Measurements from ENCODE around the gene MYBPC3.

Gene MYBPC3

DNA sequence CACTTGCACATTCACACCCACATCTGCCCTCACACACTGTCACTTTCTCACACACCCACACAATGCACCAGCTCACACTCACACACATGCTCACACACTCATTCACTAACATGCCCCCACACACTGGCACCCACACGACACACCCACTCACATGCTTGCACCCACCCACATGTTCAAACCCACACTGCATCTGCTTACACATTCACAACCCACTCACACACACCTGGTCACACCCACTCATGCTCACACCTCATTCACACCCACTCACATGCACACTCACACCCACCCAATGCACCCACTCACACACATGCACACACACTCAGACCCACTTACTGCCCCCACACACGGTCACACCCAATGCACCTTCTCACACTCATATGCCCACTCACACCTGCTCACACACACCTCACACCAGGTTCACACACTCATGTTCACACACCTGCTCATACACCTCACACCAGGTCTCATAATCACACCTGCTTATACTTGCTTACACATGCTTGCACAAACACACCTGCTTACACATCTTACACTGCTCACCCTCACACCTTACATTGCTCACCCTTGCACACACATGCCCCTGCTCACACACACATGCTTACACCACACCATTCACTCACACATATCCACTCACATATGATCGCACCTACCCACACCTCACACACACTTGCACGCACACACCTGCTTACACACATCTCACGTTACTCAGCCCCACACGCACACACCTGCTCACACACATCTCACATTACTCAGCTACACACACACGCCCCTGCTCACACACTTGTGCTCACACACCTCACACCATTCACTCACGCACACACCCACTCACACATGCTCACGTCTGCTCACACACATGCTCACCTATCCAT, 3.9 kb upstream of the MYBPC3 start:
- no peak for DNase-seq

DNA sequence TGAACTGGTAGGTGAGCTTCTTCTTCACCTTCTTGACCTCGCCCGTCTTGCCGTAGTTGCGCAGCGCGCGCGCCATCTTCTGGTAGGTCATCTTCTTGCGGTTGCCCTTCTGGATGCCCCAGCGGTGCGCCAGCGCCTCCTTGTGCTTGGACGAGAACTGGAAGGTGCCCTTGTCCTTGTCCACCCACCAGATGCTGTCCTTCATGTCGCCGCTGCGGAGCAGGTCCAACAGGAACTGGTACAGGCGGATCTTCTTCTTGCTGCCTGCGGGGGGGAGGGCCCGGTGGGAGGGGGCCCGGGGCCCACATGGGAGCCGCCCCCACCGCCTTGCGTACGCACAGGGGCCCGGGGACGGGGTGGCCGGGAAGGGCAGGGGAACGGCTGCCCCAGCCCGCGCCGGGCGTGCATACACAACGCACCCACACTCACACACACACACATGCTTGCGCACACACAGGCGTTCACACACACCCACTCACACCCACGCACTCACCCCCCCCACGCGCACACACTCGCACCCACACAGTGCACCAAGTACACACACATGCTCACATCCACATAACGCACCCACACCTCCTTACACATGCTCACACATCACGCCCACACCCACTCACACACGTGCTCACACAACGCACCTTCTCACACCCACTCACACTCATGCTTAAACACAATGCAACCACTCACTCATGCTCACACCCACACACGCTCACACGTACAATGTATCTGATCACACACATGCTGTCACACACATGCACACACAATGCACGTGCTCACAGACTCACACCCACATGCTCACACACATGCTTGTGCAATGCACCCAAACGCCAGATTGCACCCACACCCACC, 3.0 kb upstream of the MYBPC3 start:
- no peak for DNase-seq

DNA sequence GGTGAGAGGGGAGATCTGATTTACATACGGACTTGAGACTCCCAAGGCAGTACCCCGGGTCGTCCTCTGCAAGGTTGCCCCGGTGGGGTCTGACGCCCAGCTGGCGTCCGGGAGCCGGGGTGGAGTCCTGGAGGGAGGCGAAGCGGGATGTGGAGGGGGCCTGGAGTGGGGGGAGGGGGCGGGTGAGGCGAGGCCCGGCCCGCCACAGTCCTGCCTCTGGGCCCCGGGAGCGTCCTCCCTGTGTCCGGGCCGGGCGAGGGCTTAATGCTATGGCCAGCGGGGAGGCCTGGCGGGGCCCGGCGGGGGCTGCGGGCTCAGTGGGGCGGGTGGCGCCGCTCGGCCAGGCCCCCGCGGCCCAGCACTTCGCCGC, 2.4 kb upstream of the MYBPC3 start:
- no peak for DNase-seq

DNA sequence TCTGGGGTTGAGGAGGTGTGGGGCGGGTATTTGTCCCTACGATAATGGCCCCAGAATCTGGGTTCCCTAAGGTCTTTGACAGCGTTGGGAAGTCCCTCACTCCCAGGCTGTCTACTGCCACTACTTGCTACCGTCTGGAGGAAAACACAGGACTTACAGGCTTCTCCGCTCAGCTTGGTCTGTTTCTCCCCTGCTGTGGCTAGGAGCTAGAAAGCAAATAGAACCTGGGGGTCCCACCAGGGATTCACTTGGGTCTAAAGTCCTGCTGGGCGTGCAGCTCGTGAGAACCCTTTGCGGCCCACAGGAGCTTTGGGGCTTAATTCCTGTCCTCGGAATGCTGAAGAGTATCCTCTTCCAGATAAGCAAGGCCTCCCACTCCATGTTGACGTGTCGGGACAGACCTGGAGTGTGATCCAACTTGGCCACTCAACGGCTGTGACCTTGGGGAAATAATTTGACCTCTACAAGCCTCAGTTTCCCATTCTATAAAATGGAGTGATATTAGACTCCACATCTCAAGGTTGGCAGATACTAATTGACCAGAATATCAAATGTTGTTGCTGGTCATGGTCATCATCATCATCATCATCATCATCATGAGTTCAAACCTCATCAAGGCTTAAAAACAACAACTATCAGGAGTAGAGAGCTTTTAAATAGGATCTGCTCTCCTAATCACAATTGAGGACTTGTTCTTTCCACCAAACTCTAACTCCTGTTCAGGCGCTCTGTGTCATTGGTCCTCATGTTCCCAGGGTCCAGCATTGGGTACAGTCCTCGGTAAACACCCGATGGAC, 1.7 kb upstream of the MYBPC3 start:
- DNase-seq = no peak

DNA sequence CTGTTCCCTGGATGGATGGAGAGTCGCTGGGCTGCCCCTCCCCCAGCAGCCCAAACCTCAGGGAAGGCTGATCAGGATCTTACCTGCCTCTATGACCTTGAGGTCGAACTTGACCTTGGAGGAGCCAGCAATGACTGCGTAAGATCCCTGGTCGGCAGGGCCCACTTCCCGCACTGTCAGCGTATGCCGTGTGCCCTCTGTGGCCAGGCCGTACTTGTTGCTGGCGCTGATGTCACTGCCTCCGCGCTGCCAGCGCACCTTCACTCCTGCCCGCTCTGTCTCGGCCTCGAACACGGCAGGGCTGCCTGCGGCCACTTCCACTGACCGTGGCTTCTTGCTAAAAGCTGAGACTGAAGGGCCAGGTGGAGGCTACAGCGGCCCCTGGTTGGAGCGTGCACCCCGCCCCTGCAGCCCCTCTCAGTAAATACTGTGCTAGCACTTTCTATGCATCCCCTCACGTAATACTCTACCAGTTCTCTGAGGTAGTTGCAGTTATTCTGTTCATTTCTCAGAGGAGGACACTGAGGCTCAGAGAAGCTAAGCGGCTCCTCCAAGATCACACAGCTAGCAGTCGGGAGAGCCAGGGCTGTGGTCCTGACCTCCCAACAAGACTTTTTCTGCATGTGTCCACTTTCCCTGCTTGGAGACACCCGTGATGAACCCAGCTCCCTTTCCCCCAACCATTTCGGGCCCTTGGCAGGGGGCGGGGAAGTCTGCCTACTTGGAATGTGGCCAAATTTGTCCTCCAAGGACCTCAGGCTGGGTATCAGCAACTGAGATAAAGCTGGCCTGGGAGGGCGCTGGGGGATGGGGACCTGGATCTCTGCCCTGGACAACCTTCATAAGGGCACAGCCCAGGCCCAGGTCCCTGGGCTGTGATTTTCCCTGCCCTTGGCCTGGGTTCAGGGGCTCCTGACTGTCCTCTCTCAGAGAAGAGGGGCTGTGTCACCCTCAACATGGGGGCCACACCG, 1.1 kb downstream of the MYBPC3 start:
- no peak for DNase-seq

DNA sequence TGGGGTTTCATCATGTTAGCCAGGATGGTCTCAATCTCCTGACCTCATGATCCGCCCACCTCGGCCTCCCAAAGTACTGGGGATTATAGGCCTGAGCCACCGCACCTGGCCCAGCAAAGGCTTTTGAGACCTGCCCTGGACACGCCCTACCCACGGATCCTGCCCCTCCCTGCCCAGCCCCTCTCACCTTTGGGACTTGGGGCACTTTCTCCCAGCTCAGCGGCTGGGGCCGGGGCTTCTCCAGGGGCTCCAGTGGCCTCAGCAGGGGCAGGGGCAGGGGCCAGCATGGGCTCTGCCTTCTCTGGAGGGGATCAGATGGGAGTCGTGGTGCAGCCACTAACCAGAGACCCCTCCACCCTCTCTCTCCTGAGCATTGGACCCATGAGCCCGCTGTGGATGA, 2.2 kb downstream of the MYBPC3 start:
- DNase-seq = no peak

DNA sequence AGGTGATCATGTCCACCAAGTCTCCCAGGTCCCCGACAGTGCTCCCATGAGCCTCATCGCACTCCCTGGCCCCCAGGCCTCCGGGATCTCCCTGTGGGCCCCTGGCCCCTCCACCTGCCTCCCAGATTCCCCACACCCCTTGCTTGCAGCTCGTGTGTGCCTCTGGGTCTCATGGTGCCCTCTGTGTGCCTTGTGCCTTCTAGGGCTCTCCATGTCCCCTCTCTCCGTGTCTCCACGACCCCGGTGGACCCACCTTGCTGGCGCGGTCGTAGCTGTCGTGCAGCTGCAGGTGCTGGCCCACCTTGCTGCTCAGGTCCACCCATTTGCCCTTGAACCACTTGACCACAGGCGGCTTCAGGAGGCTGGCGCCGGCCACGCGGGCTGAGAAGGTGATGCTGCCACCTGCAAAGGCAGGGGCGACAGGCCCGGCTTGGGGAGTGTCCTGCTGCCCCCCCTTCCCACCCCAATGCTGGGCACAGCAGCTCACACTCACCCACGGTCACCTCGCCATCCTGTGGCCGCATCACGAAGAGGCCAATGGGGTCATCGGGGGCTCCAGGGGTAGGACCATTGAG, 2.9 kb downstream of the MYBPC3 start:
- DNase-seq = no peak

DNA sequence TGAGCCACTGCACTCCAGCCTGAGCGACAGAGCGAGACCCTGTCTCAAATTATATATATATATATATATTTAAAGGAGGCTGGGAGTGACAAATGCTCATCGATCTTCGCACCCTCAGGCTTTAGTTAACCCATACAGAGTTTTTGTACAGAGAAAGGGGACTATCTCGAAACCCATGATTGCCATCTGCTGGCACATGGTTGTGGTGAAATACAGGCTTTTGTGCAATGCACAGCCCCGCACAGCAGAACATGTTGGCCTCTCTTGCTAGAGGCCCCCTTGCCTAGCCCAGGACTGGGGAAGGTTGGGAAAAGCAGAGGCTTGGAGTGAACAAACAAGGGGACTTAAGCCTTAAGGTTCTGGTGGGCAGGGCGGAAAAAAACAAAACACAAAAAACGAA, 3.6 kb downstream of the MYBPC3 start:
- DNase-seq = no peak

DNA sequence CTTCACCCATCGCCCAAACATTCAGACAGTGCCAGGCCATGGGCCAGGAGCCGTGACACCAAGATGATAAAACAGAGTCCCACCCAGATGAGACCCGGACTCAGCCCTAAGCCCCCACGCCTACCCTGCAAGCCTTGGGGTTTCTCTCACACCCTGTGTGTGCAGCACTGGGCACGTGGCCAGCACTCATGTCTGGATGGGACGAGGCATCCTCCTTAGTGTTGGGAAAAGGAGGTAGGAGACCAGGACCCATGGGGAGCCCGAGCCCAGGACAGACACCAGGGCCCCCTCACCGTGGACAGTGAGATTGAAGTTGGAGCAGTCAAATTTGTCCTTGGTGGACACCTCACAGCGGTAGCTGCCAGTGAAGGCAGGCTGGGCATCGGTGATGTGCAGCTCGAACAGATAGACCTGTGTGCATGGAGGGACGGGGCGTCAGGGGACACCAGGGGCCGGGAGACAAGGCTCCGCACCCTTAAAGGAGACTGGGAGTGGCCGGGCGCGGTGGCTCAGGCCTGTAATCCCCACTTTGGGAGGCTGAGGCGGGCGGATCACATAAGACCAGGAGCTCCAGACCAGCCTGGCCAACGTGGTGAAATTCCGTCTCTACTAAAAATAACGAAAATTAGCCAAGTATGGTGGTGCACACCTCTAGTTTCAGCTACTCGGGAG, 4.2 kb downstream of the MYBPC3 start:
- no peak for DNase-seq

DNA sequence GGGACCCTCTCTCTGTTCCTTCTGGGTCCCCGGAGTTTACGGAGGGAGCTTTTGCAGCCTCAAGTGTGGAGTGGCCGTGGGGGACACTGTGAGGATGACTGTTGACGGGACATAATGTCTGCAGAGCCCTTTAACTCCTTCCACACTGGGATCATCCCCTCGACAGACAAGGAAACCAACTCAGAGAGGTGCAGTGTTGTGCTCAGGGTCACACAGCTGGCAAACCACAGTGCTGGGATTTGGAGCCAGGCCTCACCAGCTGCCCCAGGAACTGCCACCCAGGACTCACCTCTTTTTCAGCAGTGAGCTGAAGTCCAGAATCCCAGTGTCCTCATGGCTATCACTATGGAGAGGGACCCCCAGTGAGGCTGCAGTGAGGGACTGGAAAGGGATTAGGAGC, 5.4 kb downstream of the MYBPC3 start:
- no peak for DNase-seq

DNA sequence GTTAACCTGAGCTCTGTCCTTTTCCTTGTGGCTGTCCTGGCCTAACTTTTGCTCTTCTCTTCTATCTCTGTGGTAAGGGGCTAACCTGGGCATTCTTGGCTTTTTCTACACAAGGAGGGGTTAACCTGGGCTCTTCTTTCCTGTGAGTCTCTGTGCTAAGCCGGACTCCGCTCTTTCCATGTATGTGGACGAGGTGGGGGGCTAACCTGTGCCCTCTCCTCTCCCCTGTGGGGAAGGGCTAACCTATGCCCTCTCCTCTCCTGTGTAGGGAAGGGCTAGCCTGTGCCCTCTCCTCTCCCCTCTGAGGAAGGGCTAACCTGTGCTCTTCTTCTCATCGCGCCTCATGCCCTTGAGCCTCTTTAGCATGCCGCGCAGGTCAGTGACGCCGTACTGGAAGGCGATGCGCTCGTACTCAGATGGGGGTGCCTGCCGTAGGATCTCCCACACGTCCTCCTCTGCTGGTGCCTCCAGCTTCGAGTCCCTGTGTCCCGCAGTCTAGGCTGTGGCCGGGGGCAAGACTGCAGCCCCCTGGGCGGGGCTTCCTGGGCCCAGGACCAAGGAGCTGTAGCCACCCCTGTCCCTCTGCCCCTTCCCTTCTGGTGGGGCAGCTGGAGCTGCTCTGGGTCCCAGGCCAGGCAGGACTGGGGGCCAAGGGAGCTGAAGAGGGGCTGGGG, 6.5 kb downstream of the MYBPC3 start:
- no peak for DNase-seq

DNA sequence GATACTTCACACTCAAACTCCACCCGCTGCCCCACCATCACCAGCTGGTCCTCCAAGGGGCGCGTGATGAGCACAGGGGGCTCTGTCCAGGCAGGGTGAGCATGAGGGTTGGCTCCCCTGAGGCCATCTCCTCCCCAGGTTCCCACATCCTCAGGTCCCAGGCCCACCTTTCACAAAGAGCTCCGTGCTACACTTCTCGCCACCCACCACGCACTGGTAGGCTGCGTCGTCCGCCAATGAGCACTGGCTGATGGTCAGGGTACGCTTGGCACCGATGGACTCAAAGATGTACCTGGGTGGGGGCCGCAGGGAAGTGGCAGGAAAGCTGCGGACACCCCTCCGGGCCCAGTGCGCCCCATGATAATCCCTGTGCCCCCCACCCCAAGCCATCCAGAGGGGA, 9.6 kb downstream of the MYBPC3 start:
- DNase-seq = no peak

DNA sequence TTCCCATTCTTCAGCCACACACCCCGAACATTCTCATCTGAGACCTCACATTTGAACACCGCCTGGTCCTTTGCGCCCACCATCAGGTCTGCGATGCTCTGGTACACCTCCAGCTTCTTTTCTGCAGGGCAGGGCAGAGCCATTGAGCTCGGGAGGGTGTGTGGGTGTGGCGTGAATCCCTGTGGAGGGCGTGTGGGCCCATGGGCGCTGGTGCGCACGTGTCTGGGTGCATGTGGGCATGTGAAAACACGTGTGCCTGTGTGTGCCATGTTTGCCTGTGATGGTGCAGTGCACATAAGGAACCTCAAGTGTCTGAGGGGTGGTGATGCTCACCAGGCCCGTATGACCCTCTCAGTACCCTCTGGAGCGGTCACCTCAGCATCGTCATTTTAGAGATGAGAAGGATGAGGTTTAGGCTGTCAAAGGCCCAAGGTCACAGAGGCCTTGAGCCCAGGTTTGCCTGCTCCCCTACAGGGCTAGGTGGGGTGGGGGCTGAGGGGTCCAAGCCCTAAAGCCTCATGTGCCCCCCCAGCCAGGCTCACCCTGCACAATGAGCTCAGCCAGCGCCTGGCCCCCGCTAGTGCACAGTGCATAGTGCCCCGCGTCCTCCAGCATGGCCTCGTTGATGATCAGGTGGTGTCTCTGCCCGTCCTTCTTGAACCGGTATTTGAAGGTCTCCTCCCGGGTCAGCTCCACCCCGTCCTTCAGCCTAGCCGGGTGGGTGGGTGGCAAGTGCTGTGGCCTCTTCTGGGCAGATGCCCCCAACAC, 10.3 kb downstream of the MYBPC3 start:
- DNase-seq = no peak

DNA sequence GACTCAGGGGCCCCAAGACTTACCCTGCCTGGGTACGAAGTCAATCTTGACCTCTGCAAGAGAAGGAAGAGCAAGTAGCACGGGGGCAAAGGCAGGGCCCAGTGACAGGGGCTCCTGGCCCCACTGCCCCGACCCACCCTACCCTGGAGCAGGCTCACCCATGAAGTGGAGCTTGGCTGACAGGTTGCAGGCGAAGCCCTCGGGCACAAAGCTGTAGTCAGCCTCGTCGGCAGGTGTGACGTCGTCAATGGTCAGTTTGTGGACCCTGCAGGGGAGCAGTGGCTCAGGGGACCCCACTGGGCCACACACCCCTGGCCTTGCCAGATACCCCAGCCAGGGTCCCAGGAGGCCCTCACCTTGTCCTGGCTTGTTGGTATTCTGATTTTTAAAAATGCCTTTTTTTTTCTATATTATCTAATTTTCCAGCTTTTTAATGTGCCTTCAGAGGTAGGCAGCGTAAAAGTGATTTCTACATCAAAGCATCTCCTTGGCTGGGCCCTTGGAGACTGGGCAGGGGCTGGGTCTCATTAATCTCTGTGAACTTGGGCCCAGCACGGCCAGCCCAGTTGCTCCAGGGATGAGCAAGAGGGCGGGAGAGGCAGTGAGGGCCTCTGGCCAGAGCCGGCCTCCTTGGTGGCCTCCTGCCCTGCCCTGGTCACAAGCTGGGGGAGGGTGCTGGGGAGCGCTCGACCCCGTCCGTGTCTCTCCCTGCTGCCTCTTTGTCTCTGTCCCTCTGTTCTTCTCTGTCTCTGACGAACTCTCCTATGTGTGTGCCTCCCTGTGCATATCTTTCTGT, 11.3 kb downstream of the MYBPC3 start:
- DNase-seq = no peak

DNA sequence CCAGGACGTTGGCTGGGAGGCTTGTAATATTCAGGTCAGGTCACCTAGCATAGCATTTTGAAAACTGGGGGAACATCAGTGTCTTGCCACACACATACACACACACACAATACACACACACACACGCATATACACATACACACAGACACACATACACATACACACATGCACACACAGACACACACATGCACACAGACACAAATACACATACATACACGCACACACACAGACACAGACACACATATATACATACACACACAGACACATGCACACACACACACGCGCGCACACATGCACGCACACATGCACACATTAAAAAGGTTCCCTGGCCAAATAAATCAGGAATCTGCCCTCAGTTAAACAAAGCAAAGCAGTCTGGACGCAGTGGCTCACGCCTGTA, 12.5 kb downstream of the MYBPC3 start:
- no peak for DNase-seq

DNA sequence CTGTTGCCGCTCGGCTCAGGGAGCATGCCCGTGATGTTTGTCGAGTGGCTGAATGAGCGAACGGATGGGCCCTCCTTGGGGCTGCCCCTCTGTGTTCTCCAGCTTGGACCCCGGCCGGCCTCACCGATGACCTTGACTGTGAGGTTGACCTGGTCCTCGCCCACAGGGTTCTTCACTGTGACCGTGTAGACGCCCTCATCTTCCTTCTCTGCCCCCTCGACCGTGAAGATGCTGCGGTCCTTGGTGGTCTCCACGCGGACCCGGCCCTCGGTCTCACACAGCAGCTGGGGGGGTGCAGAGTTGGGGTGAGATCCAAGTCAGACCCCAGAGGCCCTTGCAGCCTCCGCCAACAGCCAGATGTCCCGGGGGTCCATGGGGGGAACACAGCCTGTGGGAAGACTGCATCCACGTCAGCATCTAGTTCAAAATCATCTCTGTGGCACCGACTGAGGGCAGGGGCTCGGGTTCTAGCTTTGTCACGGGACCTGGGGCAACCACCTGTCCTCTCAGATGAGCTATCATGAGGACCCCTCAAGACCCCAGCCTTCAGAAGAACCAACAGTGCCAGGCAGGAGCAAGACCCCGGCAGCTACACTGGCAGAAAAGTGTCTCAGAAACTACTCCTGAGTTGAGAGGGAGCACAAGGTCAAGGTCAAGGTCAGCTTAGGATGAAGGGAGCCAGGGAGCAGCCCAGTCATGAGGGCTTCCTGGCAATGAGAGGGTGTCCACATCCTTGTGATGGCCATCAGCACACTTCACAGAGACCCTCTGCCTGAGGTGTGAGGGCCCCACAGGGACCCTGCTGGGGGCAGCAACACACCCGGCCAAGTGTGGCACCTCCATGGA, 13.9 kb downstream of the MYBPC3 start:
- DNase-seq = no peak

DNA sequence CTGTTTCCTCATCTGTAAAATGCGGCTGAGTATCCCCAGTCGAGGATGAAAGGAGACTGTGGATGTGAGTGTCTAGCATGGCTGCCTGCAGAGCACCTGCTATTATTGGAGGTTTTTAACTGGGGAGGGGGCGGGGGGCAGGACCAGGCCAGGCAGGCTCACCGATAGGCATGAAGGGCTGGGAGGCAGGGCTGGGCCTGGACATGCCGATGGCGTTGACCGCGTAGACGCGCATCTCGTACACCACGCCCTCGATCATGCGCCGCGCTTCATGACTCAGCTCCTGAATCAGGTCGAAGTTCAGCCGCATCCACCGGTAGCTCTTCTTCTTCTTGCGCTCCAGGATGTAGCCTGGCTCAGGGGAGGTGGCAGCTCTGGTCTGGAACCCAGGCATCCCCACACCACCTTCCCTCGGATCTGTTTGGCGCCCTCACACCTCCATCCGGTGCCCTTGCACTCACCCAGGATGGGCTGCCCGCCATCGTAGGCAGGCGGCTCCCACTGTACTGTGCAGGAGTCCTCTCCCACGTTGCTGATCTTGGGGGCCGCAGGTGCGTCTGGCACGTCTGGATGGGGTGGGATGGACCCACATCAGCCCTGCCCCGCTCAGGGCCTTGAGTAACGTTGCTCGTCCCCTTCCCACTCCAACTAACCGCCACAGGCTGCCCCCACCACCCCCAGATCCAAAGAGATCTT, 15.1 kb downstream of the MYBPC3 start:
- no peak for DNase-seq
